ENCODE data around the gene JADE1. TPM values are rescaled to one million over a fixed set of nuclear protein-coding genes. Genes with fewer than 3 reads are reported as not detected.

JADE1 gene
- total RNA-seq, 1 experiment from 2014 or later, result 30.2 TPM

DNA sequence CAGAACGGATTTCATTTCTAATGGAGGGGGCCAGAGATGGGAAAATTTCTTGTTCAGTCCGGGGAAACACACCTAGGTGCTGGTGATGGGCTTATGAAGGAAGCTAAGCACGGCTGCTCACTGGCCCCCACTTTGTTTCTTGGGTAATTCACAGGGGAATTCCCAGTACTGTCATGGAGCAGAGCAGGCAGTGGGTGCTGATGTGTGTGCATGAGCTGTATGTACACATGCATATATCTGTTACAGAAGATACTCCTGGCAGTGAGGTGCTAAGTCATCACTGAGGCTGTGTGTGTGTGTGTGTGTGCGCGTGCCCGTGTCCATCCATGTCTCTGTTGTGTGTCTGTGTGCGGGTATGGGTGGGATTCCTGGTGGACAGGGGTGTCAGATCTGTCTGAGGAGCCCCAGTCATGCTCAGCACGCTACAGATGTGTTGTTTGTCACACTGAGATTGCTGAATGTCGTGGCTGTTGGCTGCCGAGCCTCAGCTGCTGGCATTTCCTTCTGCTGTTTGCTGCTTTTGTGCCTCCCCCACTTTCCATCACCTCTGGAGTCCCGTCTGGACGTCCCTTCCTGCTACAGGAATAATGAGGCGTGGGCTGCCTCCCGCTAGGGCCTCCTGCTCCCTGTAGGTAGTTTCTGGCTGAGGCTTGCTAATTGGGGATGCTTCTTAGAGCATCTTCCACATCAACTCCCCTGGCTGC lies 53.3 kb downstream of the JADE1 start:
- Mint-ChIP-seq H3K4me1 (ENCODE audit: low read depth, unreplicated experiment) (peaks cover 23% of the 10 kb centered on the region), H3K4me3 (ENCODE audit: unreplicated experiment) (no peak overlapping the region)

DNA sequence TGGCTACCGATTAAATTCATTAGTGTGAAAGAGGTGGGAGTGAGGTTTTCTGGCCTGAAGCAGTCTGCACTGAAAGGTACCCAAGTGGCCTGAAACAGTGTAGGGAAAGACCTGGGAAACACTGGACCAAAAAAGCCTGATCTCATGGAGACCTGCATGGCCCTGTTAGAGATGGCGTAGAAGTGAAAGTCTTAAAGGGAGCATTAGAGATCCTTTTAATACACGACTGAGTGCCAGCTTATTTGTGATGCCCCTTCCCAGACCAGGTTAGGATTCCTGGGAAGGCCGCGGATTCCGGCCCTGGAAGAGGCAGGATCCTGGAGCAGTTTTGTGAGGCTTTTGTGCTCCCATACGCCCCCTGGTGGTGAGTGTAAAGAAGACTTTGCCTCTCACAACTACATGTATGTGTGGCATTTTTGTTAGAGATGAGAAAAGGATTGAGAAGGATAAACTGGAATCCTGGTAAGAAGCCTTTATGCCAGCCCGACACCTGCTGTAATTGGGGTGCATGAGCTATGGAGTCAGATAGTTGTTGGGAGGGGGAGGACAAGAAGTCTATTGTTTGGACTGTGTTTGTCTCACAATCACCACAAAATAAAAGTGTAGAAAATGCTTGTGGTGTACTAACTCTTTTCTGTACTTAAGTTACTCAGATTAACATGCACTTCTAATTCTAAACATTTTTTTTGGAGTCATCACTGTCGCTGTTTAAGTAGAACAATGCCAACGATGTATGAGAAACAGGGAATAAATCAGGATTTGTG lies 54.0 kb downstream of the JADE1 start:
- Mint-ChIP-seq H3K9me3 (ENCODE audit: unreplicated experiment) (no peaks in the 10 kb centered on the region), H3K27me3 (ENCODE audit: insufficient read depth, unreplicated experiment) (no peaks in the 10 kb centered on the region), H3K4me1 (ENCODE audit: low read depth, unreplicated experiment) (peaks cover 23% of the 10 kb centered on the region), H3K36me3 (ENCODE audit: insufficient read depth, unreplicated experiment) (peaks cover 79% of the 10 kb centered on the region), H3K27ac (ENCODE audit: unreplicated experiment) (peak overlapping the region; percentile 40), H3K4me3 (ENCODE audit: unreplicated experiment) (no peak overlapping the region)
- no peaks in the 10 kb centered on the region for H3K27me3 ChIP-seq (replicated peaks; ENCODE audit: control insufficient read depth, insufficient read depth, low read length)
- CTCF ChIA-PET, result interaction anchor here (0.8 kb wide), 1 partner anchor 51 kb away, joined by 4 read pairs; no protein-coding TSS in a partner anchor
- no peak overlapping the region for H3K4me3 ChIP-seq (ENCODE audit: low read depth, low read length)
- POLR2A ChIA-PET, result no interaction called here
- H3K36me3 ChIP-seq (ENCODE audit: control insufficient read depth, insufficient read depth, low read length), result peaks cover 3% of the 10 kb centered on the region; the same call in 1 of the 2 replicates
- no TSS peak for BruUV-seq (replicated peaks)
- intact Hi-C loops (cut with micrococcal nuclease; ENCODE audit: unreplicated experiment), result loop anchor here (1.0 to 2.0 kb wide), 7 partner anchors 51 to 672 kb away; no protein-coding TSS in a partner anchor
- H3K9me3 ChIP-seq, result no peaks in the 10 kb centered on the region
- peak; percentile 73 to 77 for DNase-seq
- H3K4me1 ChIP-seq, result no peaks in the 10 kb centered on the region; the same call in 1 of the 2 replicates
- TF ChIP-seq, protein P1, sequence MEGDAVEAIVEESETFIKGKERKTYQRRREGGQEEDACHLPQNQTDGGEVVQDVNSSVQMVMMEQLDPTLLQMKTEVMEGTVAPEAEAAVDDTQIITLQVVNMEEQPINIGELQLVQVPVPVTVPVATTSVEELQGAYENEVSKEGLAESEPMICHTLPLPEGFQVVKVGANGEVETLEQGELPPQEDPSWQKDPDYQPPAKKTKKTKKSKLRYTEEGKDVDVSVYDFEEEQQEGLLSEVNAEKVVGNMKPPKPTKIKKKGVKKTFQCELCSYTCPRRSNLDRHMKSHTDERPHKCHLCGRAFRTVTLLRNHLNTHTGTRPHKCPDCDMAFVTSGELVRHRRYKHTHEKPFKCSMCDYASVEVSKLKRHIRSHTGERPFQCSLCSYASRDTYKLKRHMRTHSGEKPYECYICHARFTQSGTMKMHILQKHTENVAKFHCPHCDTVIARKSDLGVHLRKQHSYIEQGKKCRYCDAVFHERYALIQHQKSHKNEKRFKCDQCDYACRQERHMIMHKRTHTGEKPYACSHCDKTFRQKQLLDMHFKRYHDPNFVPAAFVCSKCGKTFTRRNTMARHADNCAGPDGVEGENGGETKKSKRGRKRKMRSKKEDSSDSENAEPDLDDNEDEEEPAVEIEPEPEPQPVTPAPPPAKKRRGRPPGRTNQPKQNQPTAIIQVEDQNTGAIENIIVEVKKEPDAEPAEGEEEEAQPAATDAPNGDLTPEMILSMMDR (IDR thresholded peaks at IDR 0.05; ENCODE audit: insufficient read depth in 1 of 2, low read depth in 1 of 2, low read length in 1 of 2, severe bottlenecking in 1 of 2, unreplicated experiment in 1 of 2), result peak; percentile 77 to 84

More for the DNA sequence above, 53.3 kb downstream of the JADE1 start:
- Mint-ChIP-seq H3K27me3 (ENCODE audit: insufficient read depth, unreplicated experiment) (no peaks in the 10 kb centered on the region), H3K27ac (ENCODE audit: unreplicated experiment) (peak overlapping the region; percentile 40), H3K36me3 (ENCODE audit: insufficient read depth, unreplicated experiment) (peaks cover 84% of the 10 kb centered on the region), H3K9me3 (ENCODE audit: unreplicated experiment) (no peaks in the 10 kb centered on the region)
- no peaks in the 10 kb centered on the region; the same call in 1 of the 2 replicates for H3K4me1 ChIP-seq
- peaks cover 3% of the 10 kb centered on the region; the same call in 1 of the 2 replicates for H3K36me3 ChIP-seq (ENCODE audit: control insufficient read depth, insufficient read depth, low read length)
- no peaks in the 10 kb centered on the region for H3K9me3 ChIP-seq
- TF ChIP-seq, protein P1 (IDR thresholded peaks at IDR 0.05; ENCODE audit: insufficient read depth in 1 of 2, low read depth in 1 of 2, low read length in 1 of 2, severe bottlenecking in 1 of 2, unreplicated experiment in 1 of 2), result no peak
- CTCF ChIA-PET, result interaction anchor here (0.8 kb wide), 1 partner anchor 51 kb away, joined by 4 read pairs; no protein-coding TSS in a partner anchor
- no TSS peak for BruUV-seq (replicated peaks)
- no peaks in the 10 kb centered on the region for H3K27me3 ChIP-seq (replicated peaks; ENCODE audit: control insufficient read depth, insufficient read depth, low read length)
- intact Hi-C loops (cut with micrococcal nuclease; ENCODE audit: unreplicated experiment), result loop anchor here (1.0 to 2.0 kb wide), 7 partner anchors 50 to 671 kb away; no protein-coding TSS in a partner anchor
- H3K4me3 ChIP-seq (ENCODE audit: low read depth, low read length), result no peak overlapping the region
- POLR2A ChIA-PET, result no interaction called here
- DNase-seq, result no peak

DNA sequence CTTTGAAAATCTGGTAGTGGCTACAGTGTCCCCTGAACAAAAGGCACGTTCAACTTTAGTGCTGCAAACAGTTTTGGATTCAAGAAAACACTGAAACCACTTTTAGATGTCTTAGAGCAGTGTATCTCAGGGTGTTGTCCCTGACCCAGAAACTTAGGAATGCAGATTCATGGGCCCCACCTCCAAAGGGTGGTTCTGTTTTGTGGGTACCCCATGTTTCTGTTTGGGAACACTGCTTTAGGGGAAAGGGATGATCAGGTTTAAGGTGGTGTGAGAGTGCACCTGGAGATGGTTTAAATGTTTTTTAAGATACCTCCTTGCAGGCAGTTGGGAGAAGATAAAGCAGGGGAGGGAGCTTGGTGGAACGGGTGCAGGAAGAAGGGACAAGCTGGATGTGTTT lies 55.6 kb downstream of the JADE1 start:
- no TSS peak for BruUV-seq (replicated peaks)
- intact Hi-C loops (cut with micrococcal nuclease; ENCODE audit: unreplicated experiment), result no loop called here
- no peaks in the 10 kb centered on the region for H3K9me3 ChIP-seq
- H3K27me3 ChIP-seq (replicated peaks; ENCODE audit: control insufficient read depth, insufficient read depth, low read length), result no peaks in the 10 kb centered on the region
- no peak overlapping the region for H3K4me3 ChIP-seq (ENCODE audit: low read depth, low read length)
- Mint-ChIP-seq H3K9me3 (ENCODE audit: unreplicated experiment) (no peaks in the 10 kb centered on the region), H3K36me3 (ENCODE audit: insufficient read depth, unreplicated experiment) (peaks cover 78% of the 10 kb centered on the region), H3K4me3 (ENCODE audit: unreplicated experiment) (no peak overlapping the region), H3K27ac (ENCODE audit: unreplicated experiment) (no peak overlapping the region), H3K27me3 (ENCODE audit: insufficient read depth, unreplicated experiment) (no peaks in the 10 kb centered on the region), H3K4me1 (ENCODE audit: low read depth, unreplicated experiment) (peaks cover 23% of the 10 kb centered on the region)
- TF ChIP-seq, protein P1 (IDR thresholded peaks at IDR 0.05; ENCODE audit: insufficient read depth in 1 of 2, low read depth in 1 of 2, low read length in 1 of 2, severe bottlenecking in 1 of 2, unreplicated experiment in 1 of 2), result no peak
- ChIA-PET POLR2A (no interaction called here), CTCF (no interaction called here)
- no peak for DNase-seq
- no peaks in the 10 kb centered on the region; the same call in 1 of the 2 replicates for H3K4me1 ChIP-seq
- H3K36me3 ChIP-seq (ENCODE audit: control insufficient read depth, insufficient read depth, low read length), result peaks cover 3% of the 10 kb centered on the region; the same call in 1 of the 2 replicates
